Measurements from ENCODE around the gene ADAMTS17. TPM values are rescaled to one million over a fixed set of nuclear protein-coding genes. Genes with fewer than 3 reads are reported as not detected.

The ADAMTS17 gene
- total and polyA plus RNA-seq, 8 donors, result 4.2 to 16.4 (median 10.8) TPM

DNA sequence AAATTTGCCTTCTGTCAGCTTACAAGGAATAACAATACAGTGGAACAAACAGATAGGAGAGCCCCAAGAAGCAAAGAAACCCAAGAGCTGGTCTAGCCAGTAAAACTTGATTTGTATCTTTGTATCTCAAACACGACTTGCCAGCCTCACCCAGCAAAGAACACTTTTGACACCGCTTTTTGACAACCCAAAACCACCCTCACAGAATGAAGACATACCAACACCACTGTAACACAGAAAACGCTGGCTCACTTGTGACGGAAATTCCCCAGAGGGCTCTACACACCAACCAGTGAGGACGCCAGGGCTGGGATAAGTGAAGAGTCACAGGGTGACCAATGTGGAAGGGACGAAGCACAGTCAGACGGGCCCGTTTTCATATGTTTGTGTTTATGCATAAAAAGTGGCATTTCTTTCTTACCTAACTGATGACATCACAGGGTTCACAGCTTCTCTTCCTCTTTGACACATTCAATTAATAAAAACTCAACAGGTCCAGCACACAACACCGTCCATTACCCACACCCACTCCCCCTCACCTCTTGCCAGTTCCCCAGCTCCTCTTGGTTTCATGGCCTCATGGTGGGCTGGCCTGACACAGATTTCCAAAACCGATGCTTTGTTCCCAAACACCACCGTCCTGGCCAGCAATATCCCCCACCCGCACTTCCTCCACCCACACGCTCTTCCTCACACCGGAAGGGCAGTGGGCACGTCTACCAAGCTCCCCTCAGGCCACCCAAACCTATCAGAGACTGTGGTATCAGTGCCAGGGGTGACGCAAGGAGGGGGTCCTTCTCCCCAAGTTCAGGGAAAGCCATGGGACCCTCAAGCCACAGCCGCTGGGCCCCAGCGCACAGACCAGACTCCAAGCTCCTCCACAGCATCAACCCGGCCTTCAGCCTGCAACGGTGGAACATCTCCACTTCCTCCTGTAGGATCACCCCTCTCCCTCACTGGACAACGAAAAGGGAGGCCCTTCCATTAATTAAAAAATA is 94.2 kb downstream of the ADAMTS17 start:
- no peak for FAIRE-seq
- H3K9me3 ChIP-seq, result no peaks in the 10 kb centered on the region
- no peak for TF ChIP-seq CTCF (IDR thresholded peaks at IDR 0.05)
- H3K27ac ChIP-seq, result no peak overlapping the region
- intact Hi-C loops (cut with DNase I), result no loop called here
- H3K4me3 ChIP-seq, result no peak overlapping the region
- no peaks in the 10 kb centered on the region for H3K36me3 ChIP-seq
- no peak for DNase-seq
- no peak for ATAC-seq
- no peaks in the 10 kb centered on the region for H3K27me3 ChIP-seq
- H3K4me1 ChIP-seq, result no peaks in the 10 kb centered on the region
- 86 to 89% methylated on average over 21 of the region's 21 CpGs for WGBS, 2 donors

GRCh38 chr15:100245855-100246254 is 95.9 kb downstream of the ADAMTS17 start:
- no peak for TF ChIP-seq CTCF (IDR thresholded peaks at IDR 0.05)
- WGBS, 2 donors, result 83 to 87% methylated on average over 11 of the region's 11 CpGs
- Histone ChIP-seq H3K4me3 (no peak overlapping the region), H3K27ac (no peak overlapping the region), H3K4me1 (no peaks in the 10 kb centered on the region), H3K9me3 (no peaks in the 10 kb centered on the region), H3K27me3 (no peaks in the 10 kb centered on the region), H3K36me3 (no peaks in the 10 kb centered on the region)
- FAIRE-seq (no peak), DNase-seq (no peak), ATAC-seq (no peak)
- intact Hi-C loops (cut with DNase I), result no loop called here

GRCh38 chr15:100245487-100245820 is 96.3 kb downstream of the ADAMTS17 start:
- H3K27me3 ChIP-seq, result no peaks in the 10 kb centered on the region
- H3K4me1 ChIP-seq, result no peaks in the 10 kb centered on the region
- no peak for ATAC-seq
- H3K4me3 ChIP-seq, result no peak overlapping the region
- no peaks in the 10 kb centered on the region for H3K9me3 ChIP-seq
- intact Hi-C loops (cut with DNase I), result no loop called here
- FAIRE-seq, result no peak
- H3K27ac ChIP-seq, result no peak overlapping the region
- WGBS, 2 donors, result 76 to 86% methylated on average over 2 of the region's 2 CpGs
- TF ChIP-seq CTCF (IDR thresholded peaks at IDR 0.05), result no peak
- no peak for DNase-seq
- no peaks in the 10 kb centered on the region for H3K36me3 ChIP-seq

DNA sequence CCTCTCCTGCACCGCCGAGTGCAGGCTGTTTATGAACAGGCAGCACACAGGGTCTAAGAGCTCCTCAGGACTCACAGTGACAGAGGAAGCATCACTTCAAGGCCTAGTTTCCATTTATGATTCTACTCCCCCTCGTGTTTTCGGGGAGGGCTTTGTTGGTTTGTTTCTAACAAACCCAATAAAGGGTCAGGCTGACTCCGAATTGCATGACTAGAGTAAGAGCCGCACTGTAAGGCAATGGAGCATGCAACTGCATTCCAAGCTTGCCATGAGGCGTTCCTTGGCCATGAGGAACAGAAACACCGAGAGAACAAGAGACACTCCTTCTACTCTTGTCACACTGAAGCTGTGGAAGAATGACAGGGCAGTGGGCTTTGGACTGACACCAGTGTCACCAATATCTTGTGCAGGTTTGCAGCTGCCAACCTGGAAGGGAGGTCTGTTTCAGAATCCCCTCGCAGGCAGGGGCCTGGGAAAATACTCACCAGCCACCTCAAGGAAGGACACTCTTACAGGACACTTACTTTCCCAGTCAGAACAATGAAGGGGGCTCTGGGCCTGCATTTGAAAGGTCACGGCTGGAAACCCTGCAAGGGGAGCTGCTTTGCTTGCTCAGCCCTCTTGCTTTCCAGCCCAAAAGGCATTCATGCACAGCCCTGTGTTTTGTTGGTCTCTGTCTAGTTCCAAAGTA is 96.8 kb downstream of the ADAMTS17 start:
- 89 to 93% methylated on average over 10 of the region's 10 CpGs for WGBS, 2 donors
- intact Hi-C loops (cut with DNase I), result no loop called here
- no peak for TF ChIP-seq CTCF (IDR thresholded peaks at IDR 0.05)
- Histone ChIP-seq H3K9me3 (no peaks in the 10 kb centered on the region), H3K27ac (no peak overlapping the region), H3K4me3 (no peak overlapping the region), H3K4me1 (no peaks in the 10 kb centered on the region), H3K27me3 (no peaks in the 10 kb centered on the region), H3K36me3 (no peaks in the 10 kb centered on the region)
- FAIRE-seq (no peak), ATAC-seq (no peak), DNase-seq (no peak)

- TF ChIP-seq CTCF (IDR thresholded peaks at IDR 0.05), result no peak
- no peak for ATAC-seq
- FAIRE-seq, result no peak
- no peak for DNase-seq
- H3K4me3 ChIP-seq, result no peak overlapping the region
- 96 to 98% methylated on average over 2 of the region's 2 CpGs for WGBS, 2 donors
- no peaks in the 10 kb centered on the region for H3K9me3 ChIP-seq
- intact Hi-C loops (cut with DNase I), result no loop called here
- no peak overlapping the region for H3K27ac ChIP-seq
- H3K4me1 ChIP-seq, result no peaks in the 10 kb centered on the region
- H3K36me3 ChIP-seq, result no peaks in the 10 kb centered on the region
- no peaks in the 10 kb centered on the region for H3K27me3 ChIP-seq
Measured at GRCh38 chr15:100242989-100243388, 98.8 kb downstream of the ADAMTS17 start.
